Testis (tissue), 3 donors: ENCODE results near the gene THEMIS. TPM values are rescaled to one million over a fixed set of nuclear protein-coding genes. Genes with fewer than 3 reads are reported as not detected.

Source experiments
- DNase-seq: peaks from one replicate; pipeline ENCODE4 v3.0.0-alpha.2; 2019
- H3K27ac ChIP-seq, 2 donors: fragments of 200-600 bp; sonication (generic); one replicate each; pipeline ENCODE4 v1.5.1; 2019
- H3K27me3 ChIP-seq: fragments of 200-600 bp; sonication (generic); one replicate; pipeline ENCODE4 v1.5.1; 2019
- H3K36me3 ChIP-seq: fragments of 200-600 bp; sonication (generic); one replicate; pipeline ENCODE4 v1.5.1; 2017; ENCODE audit warnings: low read depth; ENCODE audit errors: missing control alignments
- H3K4me1 ChIP-seq: fragments of 200-600 bp; sonication (generic); one replicate; pipeline ENCODE4 v1.5.1; 2019
- H3K4me3 ChIP-seq, 2 donors: fragments of 200-600 bp; sonication (generic); one replicate each; pipeline ENCODE4 v1.5.1; 2017 to 2019
- H3K9me3 ChIP-seq: fragments of 200-600 bp; sonication (generic); one replicate; pipeline ENCODE4 v1.5.1; 2017
- CTCF ChIP-seq, 3 experiments: fragments of 450-650 bp in 2 of 3; fragments of 200-600 bp in 1 of 3; sonication (generic) in 1 of 3; IDR thresholded peaks; one replicate each; pipeline ENCODE4 v1.5.1; 2016 to 2019; ENCODE audit warnings: antibody characterized with exemption in 3 of 3, mild to moderate bottlenecking in 2 of 3, moderate library complexity in 1 of 3
- POLR2A ChIP-seq: fragments of 450-650 bp; IDR thresholded peaks from one replicate; pipeline ENCODE4 v1.6.1; 2017; ENCODE audit warnings: antibody characterized with exemption, mild to moderate bottlenecking, moderate library complexity
- WGBS, 2 donors: methylation state at CpG; one replicate each; pipeline ENCODE4 v1.1.5; 2018; 5-methylcytosine and 5-hydroxymethylcytosine counted together
- intact Hi-C: fragments of 100-400 bp; cut with DNase I; formaldehyde crosslinking; loops from one replicate; pipeline ENCODE4 v1.15.1; 2023; ENCODE audit warnings: low total_unique reads
- polyA plus RNA-seq: library from polyadenylated mRNA; stranded (reverse); fragments of 350-450 nt; fragmentation: Illumina TruSeq; extraction: RNeasy Lipid Tissue Mini Kit (QIAGEN cat#74804); gene quantifications from one replicate; pipeline ENCODE4 v1.2.3, GENCODE V29; 2014; ENCODE audit warnings: low read depth, low replicate concordance; ENCODE audit not compliant: insufficient read depth
- total RNA-seq, 2 donors: library from RNA; depleted of rRNA; stranded (reverse); fragments of >200 nt; gene quantifications; one replicate each; pipeline ENCODE4 v1.2.3, GENCODE V29; 2016

The THEMIS gene
- total and polyA plus RNA-seq, 3 donors from 2014 or later = 0.36 to 2.1 (median 0.62) TPM

GRCh38 chr6:127716465-127716864 is 184.4 kb downstream of the THEMIS start:
- Histone ChIP-seq H3K4me1 (no peaks in the 10 kb centered on the region), H3K36me3 (no peaks in the 10 kb centered on the region), H3K9me3 (no peaks in the 10 kb centered on the region), H3K27me3 (no peaks in the 10 kb centered on the region), H3K27ac (no peak overlapping the region), H3K4me3 (no peak overlapping the region)
- no peak for TF ChIP-seq CTCF (IDR thresholded peaks at IDR 0.05)
- no peak for TF ChIP-seq POLR2A
- intact Hi-C loops = no loop called here
- DNase-seq = no peak
- 53 to 62% methylated on average over 2 of the region's 2 CpGs for WGBS, 2 donors

- TF ChIP-seq POLR2A (no peak), CTCF (IDR thresholded peaks at IDR 0.05) (no peak)
- no peak overlapping the region for H3K27ac ChIP-seq
- 91% methylated on average over 3 of the region's 3 CpGs for WGBS, 2 donors
- intact Hi-C loops = no loop called here
- no peaks in the 10 kb centered on the region for H3K36me3 ChIP-seq
- H3K27me3 ChIP-seq = no peaks in the 10 kb centered on the region
- no peaks in the 10 kb centered on the region for H3K9me3 ChIP-seq
- no peaks in the 10 kb centered on the region for H3K4me1 ChIP-seq
- no peak for DNase-seq
- no peak overlapping the region for H3K4me3 ChIP-seq
Measured at GRCh38 chr6:127710668-127711067, 190.2 kb downstream of the THEMIS start.

- no peak for DNase-seq
- Histone ChIP-seq H3K36me3 (no peaks in the 10 kb centered on the region), H3K4me3 (no peak overlapping the region), H3K27ac (no peak overlapping the region), H3K27me3 (no peaks in the 10 kb centered on the region), H3K4me1 (no peaks in the 10 kb centered on the region), H3K9me3 (no peaks in the 10 kb centered on the region)
- TF ChIP-seq POLR2A = no peak
- intact Hi-C loops = no loop called here
Measured at GRCh38 chr6:127706216-127706615, 194.6 kb downstream of the THEMIS start.

GRCh38 chr6:127695108-127695507 is 205.8 kb downstream of the THEMIS start:
- no peak for TF ChIP-seq CTCF (IDR thresholded peaks at IDR 0.05)
- TF ChIP-seq POLR2A = no peak
- DNase-seq = no peak
- Histone ChIP-seq H3K36me3 (no peaks in the 10 kb centered on the region), H3K27me3 (no peaks in the 10 kb centered on the region), H3K4me3 (no peak overlapping the region), H3K4me1 (no peaks in the 10 kb centered on the region), H3K9me3 (no peaks in the 10 kb centered on the region), H3K27ac (no peak overlapping the region)
- intact Hi-C loops = no loop called here

GRCh38 chr6:127691146-127691545 is 209.7 kb downstream of the THEMIS start:
- Histone ChIP-seq H3K9me3 (no peaks in the 10 kb centered on the region), H3K27ac (no peak overlapping the region), H3K27me3 (no peaks in the 10 kb centered on the region), H3K4me1 (no peaks in the 10 kb centered on the region), H3K4me3 (no peak overlapping the region), H3K36me3 (no peaks in the 10 kb centered on the region)
- no peak for DNase-seq
- intact Hi-C loops = no loop called here
- TF ChIP-seq CTCF (IDR thresholded peaks at IDR 0.05) (no peak), POLR2A (no peak)
